H1 (cell line): ENCODE results near the gene APOC1. TPM values are rescaled to one million over a fixed set of nuclear protein-coding genes. Genes with fewer than 3 reads are reported as not detected.
"Not testable (repeated sequence)": the region's sequence is repeated elsewhere in the genome, so short reads cannot be mapped to it uniquely, and the experiment has no call there.

Experiments
- CTCF ChIA-PET: fragments of 300-600 bp; sonication (Branson Sonifier 250); formaldehyde crosslinking; loops from one replicate; lab custom pipeline; 2021; ENCODE audit not compliant: partially characterized antibody; lab: Charles Lee
- POLR2A ChIA-PET: fragments of 300-600 bp; sonication (Branson Sonifier 250); formaldehyde crosslinking; loops from one replicate; lab custom pipeline; 2021; ENCODE audit warnings: inconsistent platforms; ENCODE audit not compliant: partially characterized antibody; lab: Charles Lee
- DNase-seq, 2 experiments: peaks; one replicate each; pipeline versions ENCODE4 v3.0.0 to v3.0.0-alpha.2; 2010 to 2022; ENCODE audit warnings: low spot score in 2 of 2, low read depth in 1 of 2, mixed read lengths in 1 of 2
- FAIRE-seq: peaks from 2 replicates; lab custom pipeline; 2011; peaks lifted over from hg19 to GRCh38; lab: Jason Lieb, UNC
- H2AFZ ChIP-seq: 2 replicates; pipeline ENCODE4 v1.8.1; 2012; ENCODE audit warnings: low read length, inconsistent platforms
- H2AK5ac ChIP-seq: 2 replicates; pipeline ENCODE4 v1.6.1; 2013; ENCODE audit warnings: low read depth, low read length
- H2BK120ac ChIP-seq: replicated peaks from 2 replicates; pipeline ENCODE3; 2013; ENCODE audit warnings: low read depth, low read length, inconsistent platforms
- H2BK12ac ChIP-seq: 2 replicates; pipeline ENCODE4 v1.6.1; 2013; ENCODE audit warnings: low read depth, low read length
- H2BK15ac ChIP-seq: 2 replicates; pipeline ENCODE4 v1.6.1; 2013; ENCODE audit warnings: low read length
- H2BK20ac ChIP-seq: 2 replicates; pipeline ENCODE4 v1.6.1; 2013; ENCODE audit warnings: low read length
- H2BK5ac ChIP-seq: 2 replicates; pipeline ENCODE4 v1.6.1; 2013; ENCODE audit warnings: low read depth, low read length
- H3K14ac ChIP-seq: 2 replicates; pipeline ENCODE4 v1.6.1; 2013; ENCODE audit warnings: inconsistent platforms; ENCODE audit not compliant: insufficient read length
- H3K18ac ChIP-seq: 2 replicates; pipeline ENCODE4 v1.6.1; 2013; ENCODE audit warnings: low read length; ENCODE audit errors: extremely low read depth
- H3K23ac ChIP-seq: 2 replicates; pipeline ENCODE4 v1.6.1; 2013; ENCODE audit warnings: inconsistent platforms; ENCODE audit not compliant: insufficient read length
- H3K23me2 ChIP-seq: 2 replicates; pipeline ENCODE4 v1.6.1; 2013; ENCODE audit warnings: low read depth, low read length
- H3K27ac ChIP-seq: 2 replicates; pipeline ENCODE4 v1.6.1; 2011; ENCODE audit warnings: low read depth, low read length, inconsistent platforms
- H3K27me3 ChIP-seq, 4 experiments: replicated peaks in 1 of 4; 1 replicate in 1 of 4; 2 replicates in 3 of 4; pipeline versions ENCODE4 v1.6.1 to v1.8.1; 2011 to 2013; ENCODE audit warnings: low read length in 3 of 4, mild to moderate bottlenecking in 3 of 4, inconsistent platforms in 2 of 4, mixed read lengths in 2 of 4, moderate library complexity in 1 of 4; ENCODE audit not compliant: control insufficient read depth in 3 of 4, insufficient read depth in 3 of 4; ENCODE audit errors: extremely low read depth in 1 of 4
- H3K36me3 ChIP-seq, 4 experiments: 2 replicates each; pipeline versions ENCODE4 v1.6.1 to v1.8.1; 2011 to 2013; ENCODE audit warnings: mild to moderate bottlenecking in 4 of 4, low read length in 3 of 4, moderate library complexity in 2 of 4, control low read depth in 1 of 4, inconsistent platforms in 1 of 4; ENCODE audit not compliant: insufficient read depth in 4 of 4, control insufficient read depth in 2 of 4
- H3K4ac ChIP-seq: replicated peaks from 2 replicates; pipeline ENCODE3; 2013; ENCODE audit warnings: low read length, low read depth, mixed read lengths, inconsistent platforms; ENCODE audit not compliant: insufficient read length
- H3K4me1 ChIP-seq, 4 experiments: replicated peaks in 1 of 4; 1 replicate in 1 of 4; 2 replicates in 3 of 4; pipeline versions ENCODE4 v1.6.1 to v1.8.1; 2011 to 2013; ENCODE audit warnings: low read length in 3 of 4, inconsistent platforms in 2 of 4, mixed read lengths in 1 of 4; ENCODE audit not compliant: insufficient read depth in 4 of 4, control insufficient read depth in 3 of 4
- H3K4me2 ChIP-seq, 2 experiments: 2 replicates each; pipeline versions ENCODE4 v1.6.1 to v1.8.1; 2011 to 2013; ENCODE audit warnings: low read depth in 2 of 2, low read length in 2 of 2, control low read depth in 1 of 2, inconsistent platforms in 1 of 2, mild to moderate bottlenecking in 1 of 2; ENCODE audit not compliant: insufficient read depth in 1 of 2
- H3K4me3 ChIP-seq, 4 experiments: fragments of 200-600, 300-600 bp in 1 of 4; sonication (generic), shearing (Covaris generic), sonication (Bioruptor Twin) in 1 of 4; 2 replicates each; pipeline versions ENCODE4 v1.5.1 to v1.8.1; 2011 to 2016; ENCODE audit warnings: low read length in 4 of 4, low read depth in 3 of 4, control low read depth in 2 of 4, inconsistent platforms in 2 of 4, mild to moderate bottlenecking in 2 of 4, mixed read lengths in 1 of 4, moderate library complexity in 1 of 4; ENCODE audit not compliant: insufficient read depth in 2 of 4; ENCODE audit errors: extremely low read depth in 1 of 4
- H3K56ac ChIP-seq: replicated peaks from 2 replicates; pipeline ENCODE3; 2013; ENCODE audit warnings: low read depth, mild to moderate bottlenecking, mixed read lengths, low read length, inconsistent platforms; ENCODE audit not compliant: insufficient read length
- H3K79me1 ChIP-seq: 2 replicates; pipeline ENCODE4 v1.6.1; 2013; ENCODE audit warnings: low read depth, low read length, control low read depth
- H3K79me2 ChIP-seq, 2 experiments: 2 replicates each; pipeline versions ENCODE4 v1.6.1 to v1.8.1; 2012 to 2013; ENCODE audit warnings: low read length in 2 of 2, mild to moderate bottlenecking in 2 of 2, inconsistent platforms in 1 of 2; ENCODE audit not compliant: insufficient read depth in 2 of 2, control insufficient read depth in 1 of 2
- H3K9ac ChIP-seq, 4 experiments: replicated peaks in 1 of 4; 1 replicate in 1 of 4; 2 replicates in 3 of 4; pipeline versions ENCODE4 v1.6.1 to v1.8.1; 2011 to 2013; ENCODE audit warnings: low read depth in 3 of 4, low read length in 3 of 4, control low read depth in 2 of 4, mild to moderate bottlenecking in 2 of 4, moderate library complexity in 2 of 4, inconsistent platforms in 1 of 4; ENCODE audit errors: extremely low read depth in 1 of 4
- H3K9me3 ChIP-seq, 2 experiments: 2 replicates each; pipeline versions ENCODE4 v1.6.1 to v1.8.1; 2012 to 2013; ENCODE audit warnings: mild to moderate bottlenecking in 2 of 2, moderate library complexity in 2 of 2, control low read depth in 1 of 2, inconsistent platforms in 1 of 2, low read depth in 1 of 2, low read length in 1 of 2, mixed read lengths in 1 of 2; ENCODE audit not compliant: insufficient read depth in 2 of 2
- H4K20me1 ChIP-seq, 2 experiments: replicated peaks in 1 of 2; 2 replicates each; pipeline versions ENCODE3 to v1.8.1; 2011 to 2013; ENCODE audit warnings: inconsistent platforms in 2 of 2, low read length in 2 of 2, mild to moderate bottlenecking in 1 of 2; ENCODE audit not compliant: insufficient read depth in 2 of 2, control insufficient read depth in 1 of 2
- H4K5ac ChIP-seq: 2 replicates; pipeline ENCODE4 v1.6.1; 2013; ENCODE audit warnings: low read length, low read depth, mixed read lengths, inconsistent platforms; ENCODE audit not compliant: insufficient read length
- H4K8ac ChIP-seq: 2 replicates; pipeline ENCODE4 v1.8.0; 2013; ENCODE audit warnings: mild to moderate bottlenecking, moderate library complexity, low read length, inconsistent platforms; ENCODE audit not compliant: insufficient read depth; ENCODE audit errors: extremely low read depth
- H4K91ac ChIP-seq: replicated peaks from 2 replicates; pipeline ENCODE3; 2013; ENCODE audit warnings: low read length, mixed read lengths, inconsistent platforms; ENCODE audit not compliant: insufficient read length
- WGBS, 2 experiments: shearing (Covaris generic) in 1 of 2; methylation state at CpG; one replicate each; pipeline versions ENCODE4 v1.1.6 to v1.1.7; 2013 to 2015; ENCODE audit warnings: low lambda C conversion rate in 2 of 2, mixed read lengths in 2 of 2, inconsistent platforms in 1 of 2, low coverage in 1 of 2, missing lambda C conversion rate in 1 of 2; ENCODE audit not compliant: insufficient replicate concordance in 2 of 2, insufficient coverage in 1 of 2, insufficient read length in 1 of 2; ENCODE audit errors: extremely low coverage in 1 of 2, missing lambda C conversion rate in 1 of 2; 5-methylcytosine and 5-hydroxymethylcytosine counted together
- polyA plus RNA-seq, 7 experiments: library from polyadenylated mRNA; depleted of rRNA in 3 of 7; stranded (reverse) in 5 of 7; unstranded in 2 of 7; fragments of >200 nt in 5 of 7; fragments of 200-250 nt in 2 of 7; gene quantifications; 1 replicate in 5 of 7; 2 replicates in 1 of 7; 4 replicates in 1 of 7; pipeline versions ENCODE4 v1.2.1 to v1.2.3, GENCODE V29; 2011 to 2013; ENCODE audit warnings: missing spikeins in 2 of 7, mixed read lengths in 2 of 7
- total RNA-seq: library from RNA; stranded (reverse); fragmentation: NEBNext Ultra II Directional; extraction: Animal tissue kit (Norgen Biotek cat#: 25700); gene quantifications from 2 replicates; pipeline ENCODE4 v1.2.1, GENCODE V29; 2021

Gene APOC1
- total and polyA plus RNA-seq, 2 of the 8 experiments (the other 6 are each of a cell fraction or from before 2014, with no cell fraction given) = 55.8 to 78.2 TPM

DNA sequence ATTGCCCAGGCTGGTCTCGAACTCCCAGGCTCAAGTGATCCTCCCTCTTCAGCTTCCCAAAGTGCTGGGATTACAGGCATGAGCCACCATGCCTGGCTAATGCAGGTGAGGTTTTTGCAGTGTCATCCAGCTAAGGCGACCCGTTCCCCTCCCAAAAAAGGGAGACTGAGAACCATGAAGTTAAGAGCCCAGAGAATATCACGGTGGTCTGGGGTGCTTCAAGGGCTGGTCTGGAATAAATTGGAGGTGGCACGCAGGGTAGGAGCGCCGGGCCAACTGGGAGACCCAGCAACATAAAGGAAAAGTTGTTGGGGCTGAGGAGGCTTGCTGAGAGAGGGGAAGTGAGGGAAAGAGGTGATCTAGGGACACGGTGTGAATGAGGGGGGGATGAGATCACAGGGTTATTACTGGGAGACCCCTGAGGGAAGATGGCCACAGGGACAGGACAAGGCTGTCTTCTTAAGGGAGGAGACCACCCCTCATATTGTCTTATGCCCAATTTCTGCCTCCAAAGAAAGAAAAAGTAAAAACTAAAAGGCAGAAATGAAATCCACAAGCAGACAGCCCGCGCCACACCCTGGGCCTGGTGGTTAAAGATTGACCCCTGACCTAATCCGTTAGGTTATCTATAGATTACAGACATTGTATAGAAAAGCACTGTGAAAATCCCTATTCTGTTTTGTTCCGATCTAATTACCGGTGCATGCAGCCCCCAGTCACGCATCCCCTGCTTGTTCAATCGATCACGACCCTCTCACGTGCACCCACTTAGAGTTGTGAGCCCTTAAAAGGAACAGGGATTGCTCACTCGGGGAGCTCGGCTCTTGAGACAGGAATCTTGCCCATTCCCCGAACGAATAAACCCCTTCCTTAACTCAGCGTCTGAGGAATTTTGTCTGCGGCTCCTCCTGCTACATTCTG is 636 bp upstream of the APOC1 start:
- Histone ChIP-seq H2BK15ac (peak overlapping the region; percentile 97; the same call in 1 of the 2 replicates), H2AK5ac (0 out of 2 replicates have a peak overlapping the region, but pooled peaks have one; percentile 48), H3K4ac (peak overlapping the region; percentile 46), H2BK5ac (peak overlapping the region; percentile 83; the same call in 1 of the 2 replicates), H3K4me1 (peaks cover 4 to 17% (median 6%) of the 10 kb centered on the region in 4 experiments), H3K4me2 (peak overlapping the region; percentile 70 to 89), H3K4me3 (peak overlapping the region; percentile 41 to 76 (median 56)), H2BK12ac (0 out of 2 replicates have a peak overlapping the region, but pooled peaks have one; percentile 75), H3K18ac (peak overlapping the region; percentile 95; the same call in 1 of the 2 replicates), H4K91ac (peak overlapping the region; percentile 17), H3K9ac (peak overlapping the region in 1 of 4 experiments; percentile 8; a peak in 2 of 7 replicates)
- not testable (repeated sequence) for H4K20me1 ChIP-seq, H3K23ac ChIP-seq, H2BK120ac ChIP-seq, H2BK20ac ChIP-seq, H3K23me2 ChIP-seq, H3K79me2 ChIP-seq, FAIRE-seq, H3K36me3 ChIP-seq, H3K14ac ChIP-seq, H3K27me3 ChIP-seq, H3K79me1 ChIP-seq, H4K5ac ChIP-seq, H4K8ac ChIP-seq, H3K27ac ChIP-seq, DNase-seq, H3K9me3 ChIP-seq, H2AFZ ChIP-seq, H3K56ac ChIP-seq
- ChIA-PET POLR2A (interaction anchor here (0.6 to 4.9 kb wide), 7 partner anchors 9 to 92 kb away, joined by 3 to 50 read pairs (median 4); partner anchors contain the start of genes APOE, CLPTM1 and TOMM40), CTCF (interaction anchor here (0.9 to 15.2 kb wide), 5 partner anchors 10 to 75 kb away, joined by 3 to 201 read pairs (median 13); partner anchors contain the start of gene CLPTM1)
- WGBS, 2 experiments = 68% methylated on average over 22 of the region's 23 CpGs; no CpG with 5 or more reads in 1 of the 2 experiments
